Hypothalamus (tissue), 51 donors: ENCODE results near the gene CD72.
A peak's percentile ranks its signal among the peaks of the same experiment; 100 is the strongest.

ENCODE experiments used
- DNase-seq, 51 donors: peaks; one replicate each; lab custom pipeline; 2025; lab: John Stamatoyannopoulos, UW

CD72 gene

GRCh38 chr9:35562895-35563780 is 55.1 kb downstream of the CD72 start:
- no peak for DNase-seq

GRCh38 chr9:35561468-35562261 is 56.5 kb downstream of the CD72 start:
- no peak for DNase-seq

DNA sequence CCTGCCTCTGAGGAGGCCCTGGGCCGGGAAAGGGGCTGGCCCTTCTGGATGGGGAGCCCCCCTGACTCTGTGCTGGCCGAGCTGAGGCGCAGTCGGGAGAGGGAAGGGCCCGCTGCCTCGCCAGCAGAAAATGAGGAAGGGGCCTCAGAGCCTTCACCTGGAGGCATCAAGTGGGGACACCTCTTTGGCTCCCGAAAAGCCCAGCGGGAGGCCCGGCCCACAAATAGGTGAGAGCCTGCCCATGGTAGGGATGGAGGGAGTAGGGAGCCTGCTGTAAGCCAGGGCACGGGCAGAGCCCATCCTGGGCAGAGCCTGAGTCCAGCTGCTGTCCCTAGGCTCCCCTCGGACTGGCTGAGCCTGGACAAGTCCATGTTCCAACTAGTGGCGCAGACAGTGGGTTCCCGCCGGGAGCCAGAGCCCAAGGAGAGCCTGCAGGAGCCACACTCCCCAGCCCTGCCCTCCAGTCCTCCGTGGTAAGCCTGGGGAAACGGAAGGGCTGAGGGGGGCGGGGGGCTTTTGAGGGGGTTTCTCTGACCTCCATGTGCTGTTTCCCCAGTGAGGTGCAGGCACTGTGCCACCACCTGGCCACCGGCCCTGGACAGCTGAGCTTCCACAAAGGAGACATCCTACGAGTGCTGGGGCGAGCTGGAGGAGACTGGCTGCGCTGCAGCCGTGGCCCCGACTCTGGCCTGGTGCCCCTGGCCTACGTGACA is 57.4 kb downstream of the CD72 start:
- peak in 2 of 51 donors; percentile 22 to 34 for DNase-seq
